ENCODE results near the gene DDB1. TPM values are rescaled to one million over a fixed set of nuclear protein-coding genes. Genes with fewer than 3 reads are reported as not detected.
A peak's percentile ranks its signal among the peaks of the same experiment; 100 is the strongest.

Gene DDB1
- total and polyA plus RNA-seq, 2 of the 13 experiments (the other 11 are each of a cell fraction or from before 2014, with no cell fraction given), result 217 to 266 TPM

GRCh38 chr11:61298663-61299244, 34.2 kb downstream of the DDB1 start (continued):
- peak; percentile 20; the same call in 1 of the 2 replicates for TF ChIP-seq TFE3 (CRISPR knock-in tag; IDR thresholded peaks at IDR 0.05)
- TF ChIP-seq, protein P1, sequence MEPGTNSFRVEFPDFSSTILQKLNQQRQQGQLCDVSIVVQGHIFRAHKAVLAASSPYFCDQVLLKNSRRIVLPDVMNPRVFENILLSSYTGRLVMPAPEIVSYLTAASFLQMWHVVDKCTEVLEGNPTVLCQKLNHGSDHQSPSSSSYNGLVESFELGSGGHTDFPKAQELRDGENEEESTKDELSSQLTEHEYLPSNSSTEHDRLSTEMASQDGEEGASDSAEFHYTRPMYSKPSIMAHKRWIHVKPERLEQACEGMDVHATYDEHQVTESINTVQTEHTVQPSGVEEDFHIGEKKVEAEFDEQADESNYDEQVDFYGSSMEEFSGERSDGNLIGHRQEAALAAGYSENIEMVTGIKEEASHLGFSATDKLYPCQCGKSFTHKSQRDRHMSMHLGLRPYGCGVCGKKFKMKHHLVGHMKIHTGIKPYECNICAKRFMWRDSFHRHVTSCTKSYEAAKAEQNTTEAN (CRISPR knock-in tag; conservative IDR thresholded peaks at IDR 0.05), result 0 out of 2 replicates have a peak, but pooled peaks have one; percentile 13
- peak; percentile 33; the same call in 1 of the 2 replicates for TF ChIP-seq ETV5 (CRISPR knock-in tag; IDR thresholded peaks at IDR 0.05; ENCODE audit: borderline replicate concordance)
- TF ChIP-seq, protein P2, sequence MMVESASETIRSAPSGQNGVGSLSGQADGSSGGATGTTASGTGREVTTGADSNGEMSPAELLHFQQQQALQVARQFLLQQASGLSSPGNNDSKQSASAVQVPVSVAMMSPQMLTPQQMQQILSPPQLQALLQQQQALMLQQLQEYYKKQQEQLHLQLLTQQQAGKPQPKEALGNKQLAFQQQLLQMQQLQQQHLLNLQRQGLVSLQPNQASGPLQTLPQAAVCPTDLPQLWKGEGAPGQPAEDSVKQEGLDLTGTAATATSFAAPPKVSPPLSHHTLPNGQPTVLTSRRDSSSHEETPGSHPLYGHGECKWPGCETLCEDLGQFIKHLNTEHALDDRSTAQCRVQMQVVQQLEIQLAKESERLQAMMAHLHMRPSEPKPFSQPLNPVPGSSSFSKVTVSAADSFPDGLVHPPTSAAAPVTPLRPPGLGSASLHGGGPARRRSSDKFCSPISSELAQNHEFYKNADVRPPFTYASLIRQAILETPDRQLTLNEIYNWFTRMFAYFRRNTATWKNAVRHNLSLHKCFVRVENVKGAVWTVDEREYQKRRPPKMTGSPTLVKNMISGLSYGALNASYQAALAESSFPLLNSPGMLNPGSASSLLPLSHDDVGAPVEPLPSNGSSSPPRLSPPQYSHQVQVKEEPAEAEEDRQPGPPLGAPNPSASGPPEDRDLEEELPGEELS (CRISPR knock-in tag; IDR thresholded peaks at IDR 0.05), result peak; percentile 51; the same call in 1 of the 2 replicates
- no peak for TF ChIP-seq LCORL (IDR thresholded peaks at IDR 0.05)
- TF ChIP-seq LCORL (CRISPR knock-in tag; IDR thresholded peaks at IDR 0.05), result peak; percentile 87
- TF ChIP-seq TOPORS (CRISPR knock-in tag; IDR thresholded peaks at IDR 0.05), result 0 out of 2 replicates have a peak, but pooled peaks have one; percentile 29
- TF ChIP-seq ZHX2 (IDR thresholded peaks at IDR 0.05; ENCODE audit: low read depth), result no peak
- no peak for TF ChIP-seq ZHX2 (CRISPR knock-in tag; IDR thresholded peaks at IDR 0.05; ENCODE audit: borderline replicate concordance)
- no peak for TF ChIP-seq EZH2 (conservative IDR thresholded peaks at IDR 0.05; ENCODE audit: low read depth, low read length)
- TF ChIP-seq EP300 (IDR thresholded peaks at IDR 0.05; ENCODE audit: low read depth in 2 of 2, low read length in 2 of 2), result peak in 1 of 2 experiments; percentile 59; a peak in 2 of 4 replicates
- no peak; the same call in 1 of the 2 replicates for TF ChIP-seq EP300 (CRISPR knock-in tag; IDR thresholded peaks at IDR 0.05; ENCODE audit: borderline replicate concordance)
- TF ChIP-seq CTCF (CRISPR knock-in tag; IDR thresholded peaks at IDR 0.05), result no peak
